OCI-LY1 (cell line): Measurements from ENCODE around the gene EMID1.

ENCODE experiments used
- H2AFZ ChIP-seq: fragments of 200-600 bp; sonication (generic), shearing (Covaris generic); 2 replicates; pipeline ENCODE4 v1.6.0; 2014; ENCODE audit warnings: antibody characterized with exemption, mild to moderate bottlenecking, low read length
- H3F3A ChIP-seq: fragments of 200-600 bp; sonication (generic), shearing (Covaris generic); 2 replicates; pipeline ENCODE4 v1.6.0; 2014; ENCODE audit warnings: mild to moderate bottlenecking, antibody characterized with exemption, low read length, moderate library complexity; ENCODE audit not compliant: insufficient read depth
- H3K27ac ChIP-seq: fragments of 200-600 bp; sonication (generic); 2 replicates; pipeline ENCODE4 v1.5.1; 2014; ENCODE audit warnings: low read length, mixed run types, mild to moderate bottlenecking, low read depth; ENCODE audit not compliant: poor library complexity, severe bottlenecking
- H3K27me3 ChIP-seq: fragments of 200-600 bp; sonication (generic); 2 replicates; pipeline ENCODE4 v1.6.0; 2014; ENCODE audit warnings: antibody characterized with exemption, mild to moderate bottlenecking, low read length, moderate library complexity; ENCODE audit not compliant: insufficient read depth
- H3K36me3 ChIP-seq: fragments of 200-600 bp; sonication (generic); 2 replicates; pipeline ENCODE4 v1.6.1; 2014; ENCODE audit warnings: mild to moderate bottlenecking, antibody characterized with exemption, low read length, moderate library complexity, mixed read lengths; ENCODE audit not compliant: insufficient read depth
- H3K4me1 ChIP-seq: fragments of 200-600 bp; sonication (generic); 2 replicates; pipeline ENCODE4 v1.5.1; 2014; ENCODE audit warnings: mild to moderate bottlenecking, low read length, moderate library complexity; ENCODE audit not compliant: insufficient read depth, severe bottlenecking
- H3K4me2 ChIP-seq: fragments of 200-600 bp; sonication (generic), shearing (Covaris generic); 2 replicates; pipeline ENCODE4 v1.6.1; 2014; ENCODE audit warnings: low read length
- H3K4me3 ChIP-seq: fragments of 200-600 bp; sonication (generic); 2 replicates; pipeline ENCODE4 v1.5.1; 2014; ENCODE audit warnings: low read length, low read depth, mild to moderate bottlenecking, mixed read lengths; ENCODE audit not compliant: poor library complexity, severe bottlenecking
- H3K79me2 ChIP-seq: fragments of 200-600 bp; shearing (Covaris generic); 2 replicates; pipeline ENCODE4 v1.6.1; 2016; ENCODE audit warnings: mixed run types, low read length, mixed read lengths; ENCODE audit not compliant: insufficient read depth
- H3K9ac ChIP-seq: fragments of 200-600 bp; sonication (generic), shearing (Covaris generic); 2 replicates; pipeline ENCODE4 v1.6.1; 2014; ENCODE audit warnings: mild to moderate bottlenecking, low read length, mixed read lengths
- H3K9me2 ChIP-seq: fragments of 200-600 bp; sonication (generic), shearing (Covaris generic); 2 replicates; pipeline ENCODE4 v1.6.1; 2014; ENCODE audit warnings: low read depth, mild to moderate bottlenecking, low read length, mixed read lengths
- H3K9me3 ChIP-seq: fragments of 200-600 bp; shearing (Covaris generic); 2 replicates; pipeline ENCODE4 v1.6.1; 2014; ENCODE audit warnings: low read length, mixed read lengths
- H4K20me1 ChIP-seq: fragments of 200-600 bp; sonication (generic), shearing (Covaris generic); 2 replicates; pipeline ENCODE4 v1.6.0; 2016; ENCODE audit warnings: mild to moderate bottlenecking, low read length; ENCODE audit not compliant: insufficient read depth
- EZH2 ChIP-seq: fragments of 200-600 bp; sonication (generic), shearing (Covaris generic); IDR thresholded peaks from 2 replicates; pipeline ENCODE4 v1.8.0; 2017; ENCODE audit warnings: borderline replicate concordance, mixed run types, mild to moderate bottlenecking, antibody characterized with exemption, low read length, moderate library complexity, mixed read lengths
- TF ChIP-seq, protein P1 (sequence below): fragments of 200-600 bp; sonication (generic), shearing (Covaris generic); IDR thresholded peaks from 2 replicates; pipeline ENCODE4 v1.5.1; 2017; ENCODE audit warnings: mild to moderate bottlenecking, antibody characterized with exemption, low read length, moderate library complexity, mixed read lengths

EMID1 gene

DNA sequence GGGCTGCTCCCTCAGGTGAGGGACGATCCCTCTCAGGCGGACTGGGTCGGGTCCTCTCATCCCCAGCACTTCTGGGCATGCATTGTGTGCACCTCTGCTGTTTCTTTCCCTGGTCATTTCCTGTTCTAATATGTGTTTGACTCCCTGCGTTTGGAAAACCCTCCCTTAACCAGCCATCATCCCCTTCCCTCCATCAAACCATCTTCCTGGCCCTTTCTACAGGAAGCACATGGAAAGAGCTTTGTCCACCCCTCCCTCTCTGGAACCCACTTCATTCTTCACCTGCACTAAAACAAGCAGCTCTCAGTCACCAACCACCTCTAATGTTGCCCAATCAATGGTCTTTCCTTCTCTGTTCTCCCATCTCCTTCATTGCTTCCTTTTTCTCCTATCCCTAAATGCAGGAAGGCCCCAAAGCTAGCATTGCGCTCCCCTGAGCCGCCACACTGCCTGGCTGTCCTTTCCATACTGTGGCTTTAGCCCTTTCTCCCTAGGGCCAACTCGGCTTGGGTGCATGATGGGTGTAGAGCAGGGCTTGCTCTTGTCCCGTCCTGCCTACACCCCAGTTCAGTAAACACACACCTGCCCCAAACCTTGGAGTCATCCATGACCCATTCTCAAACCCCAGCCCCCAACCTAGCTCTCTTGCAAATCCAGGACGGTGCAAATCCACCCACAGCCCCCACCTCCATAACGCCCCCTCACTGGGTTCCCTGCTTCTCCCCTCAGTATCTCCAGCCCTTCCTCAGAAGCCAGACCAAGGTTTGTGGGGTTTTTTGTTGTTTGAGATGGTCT lies 95.3 kb downstream of the EMID1 start:
- no peak overlapping the region for H2AFZ ChIP-seq
- H3K27me3 ChIP-seq = no peaks in the 10 kb centered on the region; the same call in 1 of the 2 replicates
- no peaks in the 10 kb centered on the region for H4K20me1 ChIP-seq
- no peaks in the 10 kb centered on the region for H3K9me2 ChIP-seq
- H3K4me3 ChIP-seq = no peak overlapping the region
- no peak overlapping the region for H3K9ac ChIP-seq
- peaks cover 1% of the 10 kb centered on the region for H3K4me1 ChIP-seq
- H3K27ac ChIP-seq = no peak overlapping the region
- H3K4me2 ChIP-seq = no peak overlapping the region
- H3K9me3 ChIP-seq = no peaks in the 10 kb centered on the region
- no peaks in the 10 kb centered on the region for H3F3A ChIP-seq
- no peaks in the 10 kb centered on the region for H3K79me2 ChIP-seq
- TF ChIP-seq, protein P1, sequence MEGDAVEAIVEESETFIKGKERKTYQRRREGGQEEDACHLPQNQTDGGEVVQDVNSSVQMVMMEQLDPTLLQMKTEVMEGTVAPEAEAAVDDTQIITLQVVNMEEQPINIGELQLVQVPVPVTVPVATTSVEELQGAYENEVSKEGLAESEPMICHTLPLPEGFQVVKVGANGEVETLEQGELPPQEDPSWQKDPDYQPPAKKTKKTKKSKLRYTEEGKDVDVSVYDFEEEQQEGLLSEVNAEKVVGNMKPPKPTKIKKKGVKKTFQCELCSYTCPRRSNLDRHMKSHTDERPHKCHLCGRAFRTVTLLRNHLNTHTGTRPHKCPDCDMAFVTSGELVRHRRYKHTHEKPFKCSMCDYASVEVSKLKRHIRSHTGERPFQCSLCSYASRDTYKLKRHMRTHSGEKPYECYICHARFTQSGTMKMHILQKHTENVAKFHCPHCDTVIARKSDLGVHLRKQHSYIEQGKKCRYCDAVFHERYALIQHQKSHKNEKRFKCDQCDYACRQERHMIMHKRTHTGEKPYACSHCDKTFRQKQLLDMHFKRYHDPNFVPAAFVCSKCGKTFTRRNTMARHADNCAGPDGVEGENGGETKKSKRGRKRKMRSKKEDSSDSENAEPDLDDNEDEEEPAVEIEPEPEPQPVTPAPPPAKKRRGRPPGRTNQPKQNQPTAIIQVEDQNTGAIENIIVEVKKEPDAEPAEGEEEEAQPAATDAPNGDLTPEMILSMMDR = no peak
- TF ChIP-seq EZH2 = no peak
- peaks cover 52% of the 10 kb centered on the region for H3K36me3 ChIP-seq

DNA sequence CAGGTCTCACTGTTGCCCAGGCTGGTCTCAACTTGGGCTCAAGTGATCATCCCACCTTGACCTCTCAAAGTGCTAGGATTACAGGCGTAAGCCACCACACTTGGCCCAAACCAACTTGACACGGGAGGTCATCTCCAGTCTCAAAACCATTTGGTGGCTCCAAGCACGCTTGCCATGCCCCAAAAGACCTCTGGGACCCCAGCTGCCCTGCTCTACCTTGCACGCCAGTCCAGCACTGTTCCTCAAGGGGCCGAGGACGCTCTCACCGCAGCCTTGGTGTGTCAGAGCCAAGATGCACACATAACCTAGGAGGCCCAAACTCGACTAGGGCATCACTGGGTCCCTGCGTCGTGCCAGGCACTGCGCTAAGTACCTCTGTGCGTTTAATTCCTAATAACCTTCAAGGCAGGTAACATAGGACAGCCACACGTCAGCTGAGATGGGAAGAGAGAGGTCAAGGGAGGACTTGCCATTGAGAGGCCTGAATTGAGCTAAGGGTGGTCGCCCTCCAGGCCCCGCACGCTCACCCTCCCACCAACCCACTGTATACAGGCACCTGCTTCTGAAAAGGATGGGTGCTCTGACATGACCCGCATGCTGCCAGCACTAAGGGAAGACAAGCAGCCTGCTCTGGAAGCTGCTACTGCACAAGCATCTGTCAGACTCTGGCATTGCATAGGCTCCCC lies 96.2 kb downstream of the EMID1 start:
- Histone ChIP-seq H3K9ac (no peak overlapping the region), H2AFZ (no peak overlapping the region), H3K4me3 (no peak overlapping the region), H3K79me2 (no peaks in the 10 kb centered on the region), H3K27ac (no peak overlapping the region), H3K9me2 (no peaks in the 10 kb centered on the region), H3K4me1 (peaks cover 8% of the 10 kb centered on the region), H3F3A (no peaks in the 10 kb centered on the region), H3K4me2 (no peak overlapping the region), H4K20me1 (no peaks in the 10 kb centered on the region), H3K36me3 (peaks cover 44% of the 10 kb centered on the region), H3K27me3 (peaks cover 8% of the 10 kb centered on the region; the same call in 1 of the 2 replicates), H3K9me3 (no peaks in the 10 kb centered on the region)
- TF ChIP-seq, protein P1 = no peak
- no peak for TF ChIP-seq EZH2

DNA sequence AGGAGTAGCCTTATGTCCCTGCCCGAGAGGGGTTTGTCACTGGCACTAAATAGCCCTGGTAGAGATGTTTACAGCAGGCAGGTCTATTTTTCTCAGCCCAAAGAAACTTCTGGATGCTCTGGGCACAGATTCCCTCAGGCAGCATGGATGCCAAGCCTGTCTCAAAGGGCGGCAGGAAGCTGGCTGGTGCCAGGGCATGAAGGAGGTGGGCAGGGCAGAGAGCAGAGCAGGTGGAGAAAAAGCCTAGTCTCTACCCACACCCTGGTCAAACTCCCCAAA lies 96.6 kb downstream of the EMID1 start:
- Histone ChIP-seq H3K36me3 (peaks cover 39% of the 10 kb centered on the region), H3F3A (no peaks in the 10 kb centered on the region), H3K4me1 (peaks cover 8% of the 10 kb centered on the region), H3K79me2 (no peaks in the 10 kb centered on the region), H3K4me2 (no peak overlapping the region), H4K20me1 (no peaks in the 10 kb centered on the region), H3K9ac (no peak overlapping the region), H3K4me3 (no peak overlapping the region), H3K27ac (no peak overlapping the region), H3K27me3 (peaks cover 8% of the 10 kb centered on the region; the same call in 1 of the 2 replicates), H3K9me3 (no peaks in the 10 kb centered on the region), H2AFZ (no peak overlapping the region), H3K9me2 (no peaks in the 10 kb centered on the region)
- TF ChIP-seq, protein P1 = no peak
- TF ChIP-seq EZH2 = no peak
